Mesenchymal stem cell (in vitro differentiated cells and primary cell): ENCODE data around the gene LYPD3.
"Not testable (repeated sequence)": the region's sequence is repeated elsewhere in the genome, so short reads cannot be mapped to it uniquely, and the experiment has no call there.

Experiments
- DNase-seq: peaks from one replicate; pipeline ENCODE4 v3.0.0-alpha.2; 2013
- H2AFZ ChIP-seq: one replicate; pipeline ENCODE4 v1.6.1; 2013; ENCODE audit warnings: low read depth, mild to moderate bottlenecking, control low read depth, inconsistent platforms, low read length, moderate library complexity
- H2AK5ac ChIP-seq: 2 replicates; pipeline ENCODE4 v1.6.1; 2013; ENCODE audit warnings: low read length, moderate library complexity, mild to moderate bottlenecking, inconsistent platforms; ENCODE audit not compliant: severe bottlenecking
- H2BK120ac ChIP-seq: one replicate; pipeline ENCODE4 v1.6.1; 2013; ENCODE audit warnings: low read depth, mild to moderate bottlenecking, inconsistent platforms, low read length, moderate library complexity
- H2BK12ac ChIP-seq, 2 experiments: one replicate each; pipeline ENCODE4 v1.6.1; 2013; ENCODE audit warnings: inconsistent platforms in 2 of 2, low read length in 2 of 2, mild to moderate bottlenecking in 2 of 2, moderate library complexity in 2 of 2, control low read depth in 1 of 2
- H2BK15ac ChIP-seq: one replicate; pipeline ENCODE4 v1.6.1; 2013; ENCODE audit warnings: mild to moderate bottlenecking, low read depth, inconsistent platforms; ENCODE audit not compliant: poor library complexity, severe bottlenecking
- H2BK5ac ChIP-seq: 2 replicates; pipeline ENCODE4 v1.6.1; 2013; ENCODE audit warnings: low read depth, mild to moderate bottlenecking, low read length, control low read depth, inconsistent platforms; ENCODE audit not compliant: poor library complexity, severe bottlenecking
- H3K14ac ChIP-seq, 2 experiments: one replicate each; pipeline ENCODE4 v1.6.1; 2013; ENCODE audit warnings: inconsistent platforms in 2 of 2, low read length in 2 of 2, control low read depth in 1 of 2, mild to moderate bottlenecking in 1 of 2, moderate library complexity in 1 of 2
- H3K18ac ChIP-seq, 2 experiments: one replicate each; pipeline ENCODE4 v1.6.1; 2013; ENCODE audit warnings: inconsistent platforms in 2 of 2, low read length in 2 of 2, control low read depth in 1 of 2, low read depth in 1 of 2, mild to moderate bottlenecking in 1 of 2
- H3K23ac ChIP-seq, 2 experiments: one replicate each; pipeline ENCODE4 v1.6.1; 2013; ENCODE audit warnings: inconsistent platforms in 2 of 2, low read length in 2 of 2, mild to moderate bottlenecking in 2 of 2, moderate library complexity in 2 of 2, control low read depth in 1 of 2
- H3K27ac ChIP-seq: 2 replicates; pipeline ENCODE4 v1.5.1; 2013; ENCODE audit warnings: mild to moderate bottlenecking, moderate library complexity, low read length, control low read depth, inconsistent platforms; ENCODE audit not compliant: poor library complexity, severe bottlenecking
- H3K27me3 ChIP-seq, 2 experiments: 2 replicates each; pipeline versions ENCODE4 v1.6.1 to v1.7.0; 2013; ENCODE audit warnings: low read length in 2 of 2, mild to moderate bottlenecking in 2 of 2, moderate library complexity in 2 of 2, control low read depth in 1 of 2, inconsistent platforms in 1 of 2; ENCODE audit not compliant: control insufficient read depth in 1 of 2, insufficient read depth in 1 of 2
- H3K36me3 ChIP-seq, 2 experiments: 2 replicates each; pipeline versions ENCODE4 v1.6.1 to v1.7.0; 2013; ENCODE audit warnings: low read length in 2 of 2, control low read depth in 1 of 2, inconsistent platforms in 1 of 2, low read depth in 1 of 2, mild to moderate bottlenecking in 1 of 2; ENCODE audit not compliant: insufficient read depth in 2 of 2, control insufficient read depth in 1 of 2
- H3K4ac ChIP-seq, 2 experiments: one replicate each; pipeline ENCODE4 v1.6.1; 2013; ENCODE audit warnings: inconsistent platforms in 2 of 2, low read length in 2 of 2, mild to moderate bottlenecking in 2 of 2, moderate library complexity in 2 of 2, control low read depth in 1 of 2, low read depth in 1 of 2
- H3K4me1 ChIP-seq: 2 replicates; pipeline ENCODE4 v1.6.1; 2013; ENCODE audit warnings: low read depth, low read length, control low read depth; ENCODE audit not compliant: control insufficient read depth, insufficient read depth
- H3K4me2 ChIP-seq: 2 replicates; pipeline ENCODE4 v1.6.1; 2013; ENCODE audit warnings: low read length, mild to moderate bottlenecking, inconsistent platforms; ENCODE audit not compliant: poor library complexity, severe bottlenecking
- H3K4me3 ChIP-seq, 2 experiments: 2 replicates each; pipeline versions ENCODE4 v1.5.1 to v1.7.0; 2013; ENCODE audit warnings: low read length in 2 of 2, mild to moderate bottlenecking in 2 of 2, control low read depth in 1 of 2, low read depth in 1 of 2; ENCODE audit not compliant: insufficient read depth in 1 of 2
- H3K79me1 ChIP-seq: replicated peaks from 2 replicates; pipeline ENCODE4 v1.6.1; 2013; ENCODE audit warnings: mild to moderate bottlenecking, control low read depth, low read length, inconsistent platforms; ENCODE audit not compliant: poor library complexity, severe bottlenecking
- H3K9ac ChIP-seq: 2 replicates; pipeline ENCODE4 v1.7.0; 2013; ENCODE audit warnings: mild to moderate bottlenecking, low read length, moderate library complexity
- H3K9me3 ChIP-seq: 2 replicates; pipeline ENCODE4 v1.7.0; 2013; ENCODE audit warnings: mild to moderate bottlenecking, low read length; ENCODE audit not compliant: control insufficient read depth
- H4K8ac ChIP-seq: one replicate; pipeline ENCODE4 v1.6.1; 2013; ENCODE audit warnings: inconsistent platforms, mild to moderate bottlenecking, low read length, moderate library complexity
- H4K91ac ChIP-seq: one replicate; pipeline ENCODE4 v1.6.1; 2013; ENCODE audit warnings: mild to moderate bottlenecking, low read length, inconsistent platforms
- WGBS: methylation state at CpG from one replicate; pipeline ENCODE4 v1.1.7; 2013; ENCODE audit warnings: mixed read lengths; 5-methylcytosine and 5-hydroxymethylcytosine counted together

Gene LYPD3

DNA sequence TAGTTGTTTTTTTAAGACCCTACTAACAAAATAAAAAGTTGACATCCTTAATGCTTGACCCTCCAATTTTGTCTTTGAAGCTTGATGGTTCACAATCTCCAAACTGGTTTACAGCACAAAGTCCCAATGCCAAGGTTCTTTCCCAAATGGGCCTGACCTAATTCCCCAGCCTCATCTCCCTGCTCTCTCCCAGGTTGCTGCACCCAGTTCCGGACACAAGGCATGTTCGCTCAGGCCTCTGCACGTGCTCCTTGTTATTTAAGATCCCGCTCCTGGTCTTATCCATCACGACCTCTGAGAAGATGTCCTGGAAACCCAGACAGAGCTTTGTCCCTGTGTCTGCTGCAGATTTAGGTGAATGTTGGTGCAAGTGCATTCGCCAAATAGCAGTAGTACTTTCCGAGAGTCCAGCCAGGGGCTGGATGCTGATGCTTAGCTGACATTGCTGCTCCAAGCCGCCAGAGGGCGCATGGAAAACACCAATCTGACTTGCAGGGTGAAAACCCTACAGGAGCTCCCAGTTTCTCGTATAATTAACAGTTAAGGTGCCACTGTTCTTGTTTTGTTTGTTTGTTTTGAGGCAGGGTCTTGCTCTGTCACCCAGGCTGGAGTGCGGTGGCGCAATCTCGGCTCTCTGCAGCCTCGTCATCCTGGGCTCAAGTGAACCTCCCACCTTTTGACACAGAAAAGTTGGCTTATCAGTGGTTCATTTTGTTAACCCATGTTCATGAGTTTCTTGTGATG, 18.5 kb downstream of the LYPD3 start:
- Histone ChIP-seq H2BK120ac (no peak overlapping the region), H3K4ac (no peak overlapping the region), H3K27me3 (peaks cover 4 to 8% of the 10 kb centered on the region in 2 experiments)

DNA sequence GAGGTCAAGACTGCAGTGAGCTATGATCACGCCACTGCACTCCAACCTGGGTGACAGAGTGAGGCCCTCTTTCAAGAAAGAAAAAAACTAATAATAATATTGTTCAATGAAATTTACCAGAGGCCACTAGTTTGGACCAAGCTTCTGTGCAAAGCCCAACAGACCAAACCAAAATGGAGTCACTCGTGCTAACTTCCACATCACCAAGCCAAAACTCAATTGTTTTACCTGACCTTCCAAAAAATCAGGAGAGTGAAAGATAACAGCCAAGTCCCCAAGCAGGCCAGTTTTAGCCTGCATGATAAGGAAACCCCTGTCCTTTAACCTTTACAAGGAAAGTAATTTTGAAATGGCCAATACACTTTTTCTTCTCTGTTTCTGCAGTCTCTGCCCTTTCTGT, 20.0 kb downstream of the LYPD3 start:
- Histone ChIP-seq H2AFZ (no peak overlapping the region), H2BK15ac (no peak overlapping the region), H2BK120ac (no peak overlapping the region), H4K8ac (no peak overlapping the region), H4K91ac (no peak overlapping the region), H2BK5ac (no peak overlapping the region), H3K14ac (no peak overlapping the region), H3K9ac (no peak overlapping the region), H3K79me1 (no peaks in the 10 kb centered on the region), H3K9me3 (no peaks in the 10 kb centered on the region), H3K23ac (no peak overlapping the region), H3K36me3 (no peaks in the 10 kb centered on the region), H2AK5ac (no peak overlapping the region), H3K18ac (no peak overlapping the region), H3K27ac (no peak overlapping the region), H3K4me1 (peaks cover 6% of the 10 kb centered on the region), H3K27me3 (peaks cover 4 to 11% of the 10 kb centered on the region in 2 experiments), H3K4me2 (no peak overlapping the region), H3K4me3 (no peak overlapping the region), H2BK12ac (no peak overlapping the region), H3K4ac (no peak overlapping the region)
- 89% methylated on average over 1 of the region's 2 CpGs for WGBS
- no peak for DNase-seq

More for the DNA sequence above, 18.5 kb downstream of the LYPD3 start:
- H3K79me1 ChIP-seq, result no peaks in the 10 kb centered on the region
- H3K9ac ChIP-seq, result no peak overlapping the region
- H3K14ac ChIP-seq, result no peak overlapping the region
- no peak overlapping the region for H4K91ac ChIP-seq
- no peaks in the 10 kb centered on the region for H3K36me3 ChIP-seq
- no peak overlapping the region for H3K27ac ChIP-seq
- H2AFZ ChIP-seq, result no peak overlapping the region
- WGBS, result 13% methylated on average over 14 of the region's 14 CpGs
- H4K8ac ChIP-seq, result no peak overlapping the region
- H3K4me3 ChIP-seq, result no peak overlapping the region
- no peak overlapping the region for H3K23ac ChIP-seq
- no peak overlapping the region for H3K4me2 ChIP-seq
- H3K9me3 ChIP-seq, result no peaks in the 10 kb centered on the region
- H2BK12ac ChIP-seq, result no peak overlapping the region
- H2BK15ac ChIP-seq, result no peak overlapping the region
- peak; percentile 73 for DNase-seq
- peaks cover 6% of the 10 kb centered on the region for H3K4me1 ChIP-seq
- no peak overlapping the region for H3K18ac ChIP-seq
- H2BK5ac ChIP-seq, result no peak overlapping the region
- H2AK5ac ChIP-seq, result no peak overlapping the region

DNA sequence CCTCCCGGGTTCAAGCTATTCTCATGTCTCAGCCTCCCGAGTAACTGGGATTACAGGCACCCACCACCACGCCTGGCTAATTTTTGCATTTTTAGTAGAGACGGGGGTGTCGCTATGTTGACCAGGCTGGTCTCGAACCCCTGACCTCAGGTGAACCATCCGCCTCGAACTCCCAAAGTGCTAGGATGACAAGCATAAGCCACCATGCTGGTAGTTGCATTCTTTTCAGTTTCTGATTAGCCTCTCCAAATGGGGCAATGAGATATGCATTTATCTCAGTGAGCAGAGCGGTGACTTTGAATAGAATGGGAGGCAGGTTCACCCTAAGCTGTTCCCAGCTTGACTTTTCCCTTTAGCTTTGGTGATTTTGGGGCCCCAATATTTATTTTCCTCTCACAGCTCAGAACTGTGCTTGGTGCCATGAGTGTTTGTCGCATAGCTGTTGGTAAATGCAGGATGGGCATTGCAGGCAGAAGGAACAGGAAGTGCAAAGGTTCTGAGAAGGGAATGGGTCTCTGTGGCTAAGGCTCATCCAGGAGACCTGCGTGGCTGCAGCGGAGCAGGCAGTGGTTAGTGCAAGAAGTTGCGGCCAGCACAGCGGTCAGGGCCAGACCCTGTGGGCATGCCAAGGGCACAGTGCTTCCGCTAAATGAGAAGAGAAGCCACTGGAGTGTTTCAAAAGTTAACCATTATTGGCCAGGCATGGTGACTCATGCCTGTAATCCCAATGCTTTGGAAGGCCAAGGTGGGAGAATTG, 20.7 kb downstream of the LYPD3 start:
- Histone ChIP-seq H3K4me2 (no peak overlapping the region), H2BK15ac (no peak overlapping the region), H4K8ac (no peak overlapping the region), H4K91ac (no peak overlapping the region), H2AFZ (no peak overlapping the region), H3K36me3 (no peaks in the 10 kb centered on the region), H3K27ac (no peak overlapping the region), H2BK5ac (no peak overlapping the region), H2BK120ac (no peak overlapping the region), H2AK5ac (no peak overlapping the region), H3K27me3 (peaks cover 4 to 12% of the 10 kb centered on the region in 2 experiments), H3K4me3 (no peak overlapping the region), H2BK12ac (no peak overlapping the region), H3K79me1 (no peaks in the 10 kb centered on the region), H3K18ac (no peak overlapping the region), H3K23ac (no peak overlapping the region), H3K14ac (no peak overlapping the region), H3K4me1 (peaks cover 6% of the 10 kb centered on the region), H3K4ac (no peak overlapping the region), H3K9me3 (peaks cover 3% of the 10 kb centered on the region), H3K9ac (no peak overlapping the region)
- 89% methylated on average over 15 of the region's 15 CpGs for whole genome bisulfite sequencing
- DNase-seq, result no peak

DNA sequence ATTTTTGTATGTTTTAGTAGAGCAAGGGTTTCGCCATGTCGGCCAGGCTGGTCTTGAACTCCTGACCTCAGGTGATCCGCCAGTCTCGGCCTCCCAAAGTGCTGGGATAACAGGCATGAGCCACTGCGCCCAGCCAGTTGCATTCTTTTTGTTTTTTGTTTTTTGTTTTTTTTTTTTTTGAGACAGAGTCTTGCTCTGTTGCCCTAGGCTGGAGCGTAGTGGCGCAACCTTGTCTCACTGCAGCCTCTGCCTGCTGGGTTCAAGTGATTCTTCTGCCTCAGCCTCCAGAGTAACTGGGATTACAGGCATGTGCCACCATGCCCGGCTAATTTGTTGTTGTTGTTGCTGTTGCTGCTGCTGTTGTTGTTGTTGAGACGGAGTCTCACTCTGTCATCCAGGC, 21.3 kb downstream of the LYPD3 start:
- not testable (repeated sequence) for H3K23ac ChIP-seq, H3K79me1 ChIP-seq, H3K4ac ChIP-seq, H3K4me1 ChIP-seq, H4K8ac ChIP-seq, H2BK15ac ChIP-seq, H3K36me3 ChIP-seq, H2BK120ac ChIP-seq, H2AK5ac ChIP-seq, DNase-seq, H3K4me2 ChIP-seq, H3K18ac ChIP-seq, H2AFZ ChIP-seq, H2BK5ac ChIP-seq, H3K27ac ChIP-seq, H4K91ac ChIP-seq, H3K4me3 ChIP-seq, H2BK12ac ChIP-seq, H3K9ac ChIP-seq, H3K9me3 ChIP-seq, H3K14ac ChIP-seq
- H3K27me3 ChIP-seq, result peaks cover 4 to 16% of the 10 kb centered on the region in 2 experiments
- 98% methylated on average over 9 of the region's 9 CpGs for WGBS
